A549 (cell line): Measurements from ENCODE around the gene EXOC5. TPM values are rescaled to one million over a fixed set of nuclear protein-coding genes. Genes with fewer than 3 reads are reported as not detected.
A peak's percentile ranks its signal among the peaks of the same experiment; 100 is the strongest.

Source experiments
- ATAC-seq, 2 experiments: fragments of 200-7000 bp in 1 of 2; fragments of >200 bp in 1 of 2; cut with Nextera tagmentation in 1 of 2; cut with Tn5 transposase in 1 of 2; 3 replicates each; pipeline versions ENCODE4 v1.8.0 to v1.9.1; 2018 to 2020; ENCODE audit warnings: mild to moderate bottlenecking in 1 of 2, moderate library complexity in 1 of 2
- CTCF ChIA-PET: fragments of 300-600 bp; sonication (Branson Sonifier 250); formaldehyde crosslinking; extraction: SDS; loops from one replicate; lab custom pipeline; 2021; ENCODE audit warnings: antibody characterized with exemption, inconsistent platforms; lab: Yijun Ruan, JAX
- POLR2A ChIA-PET: fragments of 350-600 bp; formaldehyde crosslinking; extraction: SDS; loops from one replicate; lab custom pipeline; 2021; ENCODE audit warnings: antibody characterized with exemption, inconsistent platforms; lab: Yijun Ruan, JAX
- DNase-seq, 2 experiments: peaks; one replicate each; pipeline versions ENCODE4 v3.0.0 to v3.0.0-alpha.2; 2011 to 2016; ENCODE audit warnings: low read depth in 1 of 2, low spot score in 1 of 2
- FAIRE-seq: peaks from 2 replicates; lab custom pipeline; 2011; peaks lifted over from hg19 to GRCh38; lab: Jason Lieb, UNC
- H3K27ac ChIP-seq, 2 experiments: fragments of >200 bp; sonication (Bioruptor Twin); formaldehyde crosslinking; 3 replicates each; pipeline ENCODE4 v1.5.1; 2016 to 2017
- H3K4me1 ChIP-seq: fragments of >200 bp; sonication (Bioruptor Twin); formaldehyde crosslinking; 3 replicates; pipeline ENCODE4 v1.6.1; 2016
- H3K4me2 ChIP-seq: fragments of >200 bp; sonication (Bioruptor Twin); formaldehyde crosslinking; 3 replicates; pipeline ENCODE4 v1.6.1; 2016
- H3K4me3 ChIP-seq: fragments of >200 bp; sonication (Bioruptor Twin); formaldehyde crosslinking; 3 replicates; pipeline ENCODE4 v1.5.1; 2016
- H3K9me3 ChIP-seq: fragments of >200 bp; sonication (Bioruptor Twin); formaldehyde crosslinking; 3 replicates; pipeline ENCODE4 v1.6.1; 2016
- CBX8 ChIP-seq: fragments of 200-600 bp; sonication (generic); IDR thresholded peaks from 2 replicates; pipeline ENCODE4 v1.6.1; 2016
- CHD4 ChIP-seq: fragments of 200-600 bp; sonication (generic); IDR thresholded peaks from 2 replicates; pipeline ENCODE4 v1.6.1; 2016; ENCODE audit warnings: antibody characterized with exemption, mild to moderate bottlenecking, borderline replicate concordance
- ESRRA ChIP-seq: fragments of 150-350 bp; IDR thresholded peaks from 2 replicates; pipeline ENCODE4 v1.6.1; 2014; ENCODE audit warnings: mild to moderate bottlenecking, low read length, borderline replicate concordance
- FOXS1 ChIP-seq: fragments of 250-450 bp; sonication (Bioruptor Pico); IDR thresholded peaks from 2 replicates; pipeline ENCODE4 v1.5.0; 2020; ENCODE audit warnings: mild to moderate bottlenecking, moderate library complexity
- GATA3 ChIP-seq: IDR thresholded peaks from 2 replicates; pipeline ENCODE4 v1.6.1; 2012; ENCODE audit warnings: borderline replicate concordance
- HDAC2 ChIP-seq: fragments of 200-600 bp; sonication (generic); IDR thresholded peaks from 2 replicates; pipeline ENCODE4 v1.6.1; 2016
- HEYL ChIP-seq: fragments of 250-450 bp; sonication (Bioruptor Pico); IDR thresholded peaks from 2 replicates; pipeline ENCODE4 v1.8.0; 2021; ENCODE audit warnings: mild to moderate bottlenecking, moderate library complexity
- HOXB5 ChIP-seq: fragments of 250-450 bp; sonication (Bioruptor Pico); IDR thresholded peaks from 2 replicates; pipeline ENCODE4 v1.5.0; 2020; ENCODE audit warnings: mild to moderate bottlenecking, moderate library complexity
- MAFK ChIP-seq: fragments of 450-650 bp; IDR thresholded peaks from 2 replicates; pipeline ENCODE4 v1.6.1; 2014; ENCODE audit not compliant: partially characterized antibody
- MYC ChIP-seq: IDR thresholded peaks from 2 replicates; pipeline ENCODE4 v1.6.1; 2012; ENCODE audit warnings: mild to moderate bottlenecking, inconsistent platforms, low read length, improper control_type of control experiment, borderline replicate concordance
- POLR2AphosphoS2 ChIP-seq: conservative IDR thresholded peaks from 2 replicates; pipeline ENCODE4 v1.6.1; 2012; ENCODE audit warnings: low read length, improper control_type of control experiment, inconsistent platforms
- RAD21 ChIP-seq, 2 experiments: fragments of >200 bp in 1 of 2; sonication (Bioruptor Twin) in 1 of 2; formaldehyde crosslinking in 1 of 2; IDR thresholded peaks in 1 of 2; conservative IDR thresholded peaks in 1 of 2; 2 replicates in 1 of 2; 3 replicates in 1 of 2; pipeline ENCODE4 v1.6.1; 2012 to 2018; ENCODE audit warnings: inconsistent platforms in 1 of 2
- RCOR1 ChIP-seq: fragments of 150-350 bp; IDR thresholded peaks from 2 replicates; pipeline ENCODE4 v1.6.1; 2014; ENCODE audit warnings: antibody characterized with exemption, low read length, low read depth
- RFX5 ChIP-seq: fragments of 450-650 bp; IDR thresholded peaks from 2 replicates; pipeline ENCODE4 v1.7.1; 2014; ENCODE audit warnings: antibody characterized with exemption, mild to moderate bottlenecking, moderate library complexity
- SMC3 ChIP-seq: fragments of >200 bp; sonication (Bioruptor Twin); formaldehyde crosslinking; IDR thresholded peaks from 3 replicates; pipeline ENCODE4 v1.6.1; 2018; ENCODE audit warnings: inconsistent platforms
- SREBF2 ChIP-seq: fragments of 450-650 bp; IDR thresholded peaks from 2 replicates; pipeline ENCODE4 v1.6.1; 2014; ENCODE audit warnings: mild to moderate bottlenecking, moderate library complexity
- TP53 ChIP-seq: fragments of 250-450 bp; sonication (Bioruptor Pico); IDR thresholded peaks from 2 replicates; pipeline ENCODE4 v1.5.0; 2021; ENCODE audit warnings: mild to moderate bottlenecking, moderate library complexity
- WGBS: methylation state at CpG from one replicate; pipeline ENCODE4 v1.1.6; 2017; ENCODE audit errors: missing lambda C conversion rate; 5-methylcytosine and 5-hydroxymethylcytosine counted together
- polyA plus RNA-seq, 4 experiments: library from polyadenylated mRNA; depleted of rRNA in 3 of 4; stranded (reverse); fragments of >200 nt; fragmentation: RNase III in 1 of 4; extraction: RNeasy Plus Mini Kit Qiagen cat#74134 plus additional on column Dnase treatment in 1 of 4; gene quantifications; 2 replicates in 3 of 4; 3 replicates in 1 of 4; pipeline ENCODE4 v1.2.3, GENCODE V29; 2011 to 2017
- TF ChIP-seq, protein P1 (sequence below): fragments of >200 bp; sonication (Bioruptor Twin); formaldehyde crosslinking; IDR thresholded peaks from 3 replicates; pipeline ENCODE4 v1.6.1; 2016
- TF ChIP-seq, protein P2 (sequence below): fragments of >200 bp; sonication (Bioruptor Twin); formaldehyde crosslinking; IDR thresholded peaks from 3 replicates; pipeline ENCODE4 v1.5.1; 2016
- TF ChIP-seq, protein P3 (sequence below): fragments of 450-650 bp; IDR thresholded peaks from 2 replicates; pipeline ENCODE4 v1.6.1; 2014; ENCODE audit warnings: antibody characterized with exemption
- TF ChIP-seq, protein P4 (sequence below): IDR thresholded peaks from 2 replicates; pipeline ENCODE4 v1.6.1; 2012
- TF ChIP-seq, protein P5 (sequence below): fragments of 250-450 bp; sonication (Bioruptor Pico); IDR thresholded peaks from 2 replicates; pipeline ENCODE4 v1.5.0; 2020; ENCODE audit warnings: low read depth, mild to moderate bottlenecking, moderate library complexity
- TF ChIP-seq, protein P6 (sequence below): fragments of 150-350 bp; IDR thresholded peaks from 2 replicates; pipeline ENCODE4 v1.6.1; 2014; ENCODE audit warnings: low read depth, mild to moderate bottlenecking, low read length
- TF ChIP-seq, protein P7 (sequence below): IDR thresholded peaks from 2 replicates; pipeline ENCODE4 v1.6.1; 2012; ENCODE audit warnings: low read depth, borderline replicate concordance

Gene EXOC5
- polyA plus RNA-seq, 2 of the 4 experiments (the other 2 are of a cell fraction): 30.4 to 64.6 TPM

DNA sequence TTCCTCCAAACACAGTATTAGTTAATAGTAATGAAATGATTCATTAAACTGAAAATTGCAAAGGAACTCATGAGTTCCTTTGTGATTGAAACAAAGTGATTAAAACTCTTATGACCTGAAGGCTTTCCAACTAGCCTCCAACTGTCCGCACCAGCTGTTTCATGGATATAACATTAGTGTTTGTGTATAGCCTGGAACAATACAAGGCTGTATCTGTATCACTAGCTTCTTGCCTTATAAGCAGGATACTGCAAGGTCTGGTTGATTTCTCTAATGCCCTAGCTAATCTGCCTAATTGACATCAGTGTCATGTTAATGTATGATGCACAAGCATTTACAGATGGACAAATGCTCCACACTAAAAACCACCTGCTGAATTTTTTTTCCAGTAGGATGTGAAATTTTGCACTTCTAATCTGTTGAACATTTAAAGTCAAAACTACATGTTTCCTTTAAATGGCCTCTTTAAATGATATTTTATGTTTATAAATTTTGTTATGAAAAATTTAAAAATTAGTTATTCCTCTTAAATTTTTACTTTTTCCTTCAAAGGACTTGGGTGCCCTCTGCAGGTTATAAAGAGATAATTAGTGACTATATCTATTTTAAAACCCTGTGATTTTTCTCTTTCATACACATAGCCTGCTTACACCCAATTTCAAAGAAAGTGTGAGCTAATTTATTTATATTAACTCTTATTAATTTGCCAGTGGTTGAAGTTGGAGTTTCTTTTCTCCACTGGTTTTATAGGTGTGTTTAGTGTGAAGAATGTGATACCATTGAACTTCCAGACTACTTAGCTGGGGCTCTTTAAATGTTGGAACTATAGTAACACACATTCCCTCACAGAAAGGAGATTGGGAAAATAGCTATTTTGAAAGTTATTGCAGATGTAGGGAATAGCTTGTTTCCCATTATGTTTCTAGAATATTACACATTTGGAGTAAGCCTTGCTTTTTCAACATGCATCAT, 25.4 kb upstream of the EXOC5 start:
- no peak overlapping the region for H3K4me3 ChIP-seq
- no peak for DNase-seq
- ATAC-seq: no peak; a peak in 1 of 6 replicates
- 96% methylated on average over 1 of the region's 1 CpG for WGBS
- no peak for FAIRE-seq
- TF ChIP-seq, protein P1, sequence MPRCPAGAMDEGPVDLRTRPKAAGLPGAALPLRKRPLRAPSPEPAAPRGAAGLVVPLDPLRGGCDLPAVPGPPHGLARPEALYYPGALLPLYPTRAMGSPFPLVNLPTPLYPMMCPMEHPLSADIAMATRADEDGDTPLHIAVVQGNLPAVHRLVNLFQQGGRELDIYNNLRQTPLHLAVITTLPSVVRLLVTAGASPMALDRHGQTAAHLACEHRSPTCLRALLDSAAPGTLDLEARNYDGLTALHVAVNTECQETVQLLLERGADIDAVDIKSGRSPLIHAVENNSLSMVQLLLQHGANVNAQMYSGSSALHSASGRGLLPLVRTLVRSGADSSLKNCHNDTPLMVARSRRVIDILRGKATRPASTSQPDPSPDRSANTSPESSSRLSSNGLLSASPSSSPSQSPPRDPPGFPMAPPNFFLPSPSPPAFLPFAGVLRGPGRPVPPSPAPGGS: no peak
- no peak for TF ChIP-seq RCOR1
- TF ChIP-seq, protein P2, sequence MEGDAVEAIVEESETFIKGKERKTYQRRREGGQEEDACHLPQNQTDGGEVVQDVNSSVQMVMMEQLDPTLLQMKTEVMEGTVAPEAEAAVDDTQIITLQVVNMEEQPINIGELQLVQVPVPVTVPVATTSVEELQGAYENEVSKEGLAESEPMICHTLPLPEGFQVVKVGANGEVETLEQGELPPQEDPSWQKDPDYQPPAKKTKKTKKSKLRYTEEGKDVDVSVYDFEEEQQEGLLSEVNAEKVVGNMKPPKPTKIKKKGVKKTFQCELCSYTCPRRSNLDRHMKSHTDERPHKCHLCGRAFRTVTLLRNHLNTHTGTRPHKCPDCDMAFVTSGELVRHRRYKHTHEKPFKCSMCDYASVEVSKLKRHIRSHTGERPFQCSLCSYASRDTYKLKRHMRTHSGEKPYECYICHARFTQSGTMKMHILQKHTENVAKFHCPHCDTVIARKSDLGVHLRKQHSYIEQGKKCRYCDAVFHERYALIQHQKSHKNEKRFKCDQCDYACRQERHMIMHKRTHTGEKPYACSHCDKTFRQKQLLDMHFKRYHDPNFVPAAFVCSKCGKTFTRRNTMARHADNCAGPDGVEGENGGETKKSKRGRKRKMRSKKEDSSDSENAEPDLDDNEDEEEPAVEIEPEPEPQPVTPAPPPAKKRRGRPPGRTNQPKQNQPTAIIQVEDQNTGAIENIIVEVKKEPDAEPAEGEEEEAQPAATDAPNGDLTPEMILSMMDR: peak; percentile 53
- TF ChIP-seq CHD4: no peak
- TF ChIP-seq SMC3: peak; percentile 51; the same call in 2 of the 3 replicates
- TF ChIP-seq SREBF2: no peak
- TF ChIP-seq, protein P3, sequence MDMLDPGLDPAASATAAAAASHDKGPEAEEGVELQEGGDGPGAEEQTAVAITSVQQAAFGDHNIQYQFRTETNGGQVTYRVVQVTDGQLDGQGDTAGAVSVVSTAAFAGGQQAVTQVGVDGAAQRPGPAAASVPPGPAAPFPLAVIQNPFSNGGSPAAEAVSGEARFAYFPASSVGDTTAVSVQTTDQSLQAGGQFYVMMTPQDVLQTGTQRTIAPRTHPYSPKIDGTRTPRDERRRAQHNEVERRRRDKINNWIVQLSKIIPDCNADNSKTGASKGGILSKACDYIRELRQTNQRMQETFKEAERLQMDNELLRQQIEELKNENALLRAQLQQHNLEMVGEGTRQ: no peak
- no peak for TF ChIP-seq RFX5
- TF ChIP-seq, protein P4, sequence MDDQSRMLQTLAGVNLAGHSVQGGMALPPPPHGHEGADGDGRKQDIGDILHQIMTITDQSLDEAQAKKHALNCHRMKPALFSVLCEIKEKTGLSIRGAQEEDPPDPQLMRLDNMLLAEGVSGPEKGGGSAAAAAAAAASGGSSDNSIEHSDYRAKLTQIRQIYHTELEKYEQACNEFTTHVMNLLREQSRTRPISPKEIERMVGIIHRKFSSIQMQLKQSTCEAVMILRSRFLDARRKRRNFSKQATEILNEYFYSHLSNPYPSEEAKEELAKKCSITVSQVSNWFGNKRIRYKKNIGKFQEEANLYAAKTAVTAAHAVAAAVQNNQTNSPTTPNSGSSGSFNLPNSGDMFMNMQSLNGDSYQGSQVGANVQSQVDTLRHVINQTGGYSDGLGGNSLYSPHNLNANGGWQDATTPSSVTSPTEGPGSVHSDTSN: no peak
- TF ChIP-seq MAFK: no peak
- TF ChIP-seq FOXS1 (CRISPR knock-in tag): no peak
- TF ChIP-seq RAD21 (conservative IDR thresholded peaks at IDR 0.05 in 1 of 2, IDR thresholded peaks at IDR 0.05 in 1 of 2): peak; percentile 46 to 65
- H3K27ac ChIP-seq: no peak overlapping the region
- ChIA-PET CTCF (interaction anchor here (0.6 to 2.3 kb wide), 14 partner anchors 8 to 806 kb away, joined by 3 to 9 read pairs (median 3); no protein-coding TSS in a partner anchor), POLR2A (no interaction called here)
- no peak overlapping the region for H3K4me2 ChIP-seq
- H3K4me1 ChIP-seq: no peaks in the 10 kb centered on the region
- no peaks in the 10 kb centered on the region for H3K9me3 ChIP-seq

DNA sequence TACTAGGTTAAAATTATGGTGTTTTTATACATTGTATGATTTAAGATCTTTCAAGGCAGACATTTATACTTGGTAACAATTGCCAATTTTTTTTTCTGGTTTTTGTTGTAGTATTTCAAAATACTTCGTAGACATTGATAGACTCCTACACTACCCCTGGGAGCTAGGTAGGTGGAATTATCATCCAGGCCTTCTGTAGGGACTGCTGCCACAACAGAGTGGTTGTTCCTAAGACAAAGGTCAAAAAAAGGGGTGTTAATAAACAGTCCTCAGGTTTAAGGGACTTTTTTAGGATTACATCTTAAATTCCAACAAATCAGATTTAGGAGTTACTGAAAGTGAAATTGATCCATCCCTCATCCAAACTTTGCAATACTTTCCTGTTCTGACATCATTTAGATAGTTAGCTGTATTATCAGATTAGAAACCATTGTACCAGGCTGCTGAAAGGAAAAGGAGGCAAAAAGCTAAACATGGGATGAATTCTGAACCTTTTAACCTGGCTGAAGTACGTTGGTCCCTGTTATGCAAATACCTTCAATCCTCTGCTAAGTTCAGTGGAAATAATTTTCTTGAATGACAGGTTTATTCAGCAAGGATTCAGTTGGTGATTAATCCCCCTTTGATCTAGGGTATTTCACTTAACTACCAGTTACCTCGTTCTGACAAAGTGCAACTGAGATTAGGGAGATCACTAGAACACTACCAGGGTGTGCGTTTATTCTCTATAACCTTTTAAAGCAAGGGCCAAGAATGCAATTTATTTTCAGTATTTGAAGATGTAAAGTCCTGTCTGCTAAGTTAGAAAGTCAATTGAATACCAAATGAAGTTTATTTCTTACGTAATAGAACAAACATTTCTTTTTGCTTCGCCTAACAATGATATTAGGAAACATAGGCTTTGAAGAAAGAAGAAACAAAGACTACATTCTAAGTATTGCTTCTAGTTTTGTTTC, 23.3 kb upstream of the EXOC5 start:
- no peaks in the 10 kb centered on the region for H3K9me3 ChIP-seq
- no peak overlapping the region for H3K4me2 ChIP-seq
- ATAC-seq: no peak
- DNase-seq: no peak
- FAIRE-seq: no peak
- H3K4me3 ChIP-seq: no peak overlapping the region
- H3K4me1 ChIP-seq: no peaks in the 10 kb centered on the region
- ChIA-PET CTCF (no interaction called here), POLR2A (no interaction called here)
- WGBS: 75% methylated on average over 6 of the region's 6 CpGs
- H3K27ac ChIP-seq: no peak overlapping the region
- TF ChIP-seq, protein P4: no peak
- no peak for TF ChIP-seq HOXB5 (CRISPR knock-in tag)
- TF ChIP-seq GATA3: no peak
- TF ChIP-seq ESRRA: no peak
- TF ChIP-seq, protein P5, sequence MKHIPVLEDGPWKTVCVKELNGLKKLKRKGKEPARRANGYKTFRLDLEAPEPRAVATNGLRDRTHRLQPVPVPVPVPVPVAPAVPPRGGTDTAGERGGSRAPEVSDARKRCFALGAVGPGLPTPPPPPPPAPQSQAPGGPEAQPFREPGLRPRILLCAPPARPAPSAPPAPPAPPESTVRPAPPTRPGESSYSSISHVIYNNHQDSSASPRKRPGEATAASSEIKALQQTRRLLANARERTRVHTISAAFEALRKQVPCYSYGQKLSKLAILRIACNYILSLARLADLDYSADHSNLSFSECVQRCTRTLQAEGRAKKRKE (CRISPR knock-in tag): no peak
- TF ChIP-seq RCOR1: no peak
- TF ChIP-seq POLR2AphosphoS2: no peak
- no peak for TF ChIP-seq CBX8
- TF ChIP-seq, protein P6, sequence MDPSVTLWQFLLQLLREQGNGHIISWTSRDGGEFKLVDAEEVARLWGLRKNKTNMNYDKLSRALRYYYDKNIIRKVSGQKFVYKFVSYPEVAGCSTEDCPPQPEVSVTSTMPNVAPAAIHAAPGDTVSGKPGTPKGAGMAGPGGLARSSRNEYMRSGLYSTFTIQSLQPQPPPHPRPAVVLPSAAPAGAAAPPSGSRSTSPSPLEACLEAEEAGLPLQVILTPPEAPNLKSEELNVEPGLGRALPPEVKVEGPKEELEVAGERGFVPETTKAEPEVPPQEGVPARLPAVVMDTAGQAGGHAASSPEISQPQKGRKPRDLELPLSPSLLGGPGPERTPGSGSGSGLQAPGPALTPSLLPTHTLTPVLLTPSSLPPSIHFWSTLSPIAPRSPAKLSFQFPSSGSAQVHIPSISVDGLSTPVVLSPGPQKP: no peak
- no peak for TF ChIP-seq TP53
- no peak for TF ChIP-seq HDAC2
- no peak for TF ChIP-seq HEYL
- no peak for TF ChIP-seq MYC
- TF ChIP-seq, protein P7, sequence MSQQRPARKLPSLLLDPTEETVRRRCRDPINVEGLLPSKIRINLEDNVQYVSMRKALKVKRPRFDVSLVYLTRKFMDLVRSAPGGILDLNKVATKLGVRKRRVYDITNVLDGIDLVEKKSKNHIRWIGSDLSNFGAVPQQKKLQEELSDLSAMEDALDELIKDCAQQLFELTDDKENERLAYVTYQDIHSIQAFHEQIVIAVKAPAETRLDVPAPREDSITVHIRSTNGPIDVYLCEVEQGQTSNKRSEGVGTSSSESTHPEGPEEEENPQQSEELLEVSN: no peak
